Measurements from ENCODE around the gene PDF.
A peak's percentile ranks its signal among the peaks of the same experiment; 100 is the strongest.

The PDF gene

GRCh38 chr16:69314534-69314933 is 15.9 kb downstream of the PDF start:
- TF ChIP-seq CTCF (IDR thresholded peaks at IDR 0.05; ENCODE audit: low read depth, low read length, missing control alignments): no peak
- in situ Hi-C loops (cut with HindIII; ENCODE audit: low sequenced_read_pairs): no loop called here
- no peak overlapping the region for H3K4me3 ChIP-seq (ENCODE audit: low read depth, low read length)
- DNase-seq (ENCODE audit: low read depth): no peak

- DNase-seq (ENCODE audit: low read depth): no peak
- H3K4me3 ChIP-seq (ENCODE audit: low read depth, low read length): no peak overlapping the region
- TF ChIP-seq CTCF (IDR thresholded peaks at IDR 0.05; ENCODE audit: low read depth, low read length, missing control alignments): no peak
- in situ Hi-C loops (cut with HindIII; ENCODE audit: low sequenced_read_pairs): no loop called here
Measured at GRCh38 chr16:69313469-69313868, 16.9 kb downstream of the PDF start.

- TF ChIP-seq CTCF (IDR thresholded peaks at IDR 0.05; ENCODE audit: low read depth, low read length, missing control alignments): no peak
- H3K4me3 ChIP-seq (ENCODE audit: low read depth, low read length): peak overlapping the region; percentile 79
- no peak for DNase-seq (ENCODE audit: low read depth)
- in situ Hi-C loops (cut with HindIII; ENCODE audit: low sequenced_read_pairs): no loop called here
Measured at GRCh38 chr16:69311533-69312387, 18.6 kb downstream of the PDF start.

GRCh38 chr16:69310653-69311532 is 19.5 kb downstream of the PDF start, which contains the start of gene VPS4A:
TSS of gene VPS4A (plus strand) at chr16:69311350. CDS start at chr16:69311512, 162 bp downstream.
- in situ Hi-C loops (cut with HindIII; ENCODE audit: low sequenced_read_pairs): no loop called here
- peak within 1 kb of the TSS; percentile 79 for H3K4me3 ChIP-seq (ENCODE audit: low read depth, low read length)
- peak; percentile 88 for DNase-seq (ENCODE audit: low read depth)
- peak; percentile 73 for TF ChIP-seq CTCF (IDR thresholded peaks at IDR 0.05; ENCODE audit: low read depth, low read length, missing control alignments)

- no peak overlapping the region for H3K4me3 ChIP-seq (ENCODE audit: low read depth, low read length)
- DNase-seq (ENCODE audit: low read depth): no peak
- no peak for TF ChIP-seq CTCF (IDR thresholded peaks at IDR 0.05; ENCODE audit: low read depth, low read length, missing control alignments)
- in situ Hi-C loops (cut with HindIII; ENCODE audit: low sequenced_read_pairs): no loop called here
Measured at GRCh38 chr16:69309316-69309715, 21.1 kb downstream of the PDF start.

- DNase-seq (ENCODE audit: low read depth): no peak
- in situ Hi-C loops (cut with HindIII; ENCODE audit: low sequenced_read_pairs): no loop called here
- TF ChIP-seq CTCF (IDR thresholded peaks at IDR 0.05; ENCODE audit: low read depth, low read length, missing control alignments): no peak
- no peak overlapping the region for H3K4me3 ChIP-seq (ENCODE audit: low read depth, low read length)
Measured at GRCh38 chr16:69307856-69308255, 22.5 kb downstream of the PDF start.
